Measurements from ENCODE around the gene FASN. TPM values are rescaled to one million over a fixed set of nuclear protein-coding genes. Genes with fewer than 3 reads are reported as not detected.
"Not testable (repeated sequence)": the region's sequence is repeated elsewhere in the genome, so short reads cannot be mapped to it uniquely, and the experiment has no call there.

The FASN gene
- total RNA-seq: 100 to 1,000 TPM; 239 to 259 TPM

DNA sequence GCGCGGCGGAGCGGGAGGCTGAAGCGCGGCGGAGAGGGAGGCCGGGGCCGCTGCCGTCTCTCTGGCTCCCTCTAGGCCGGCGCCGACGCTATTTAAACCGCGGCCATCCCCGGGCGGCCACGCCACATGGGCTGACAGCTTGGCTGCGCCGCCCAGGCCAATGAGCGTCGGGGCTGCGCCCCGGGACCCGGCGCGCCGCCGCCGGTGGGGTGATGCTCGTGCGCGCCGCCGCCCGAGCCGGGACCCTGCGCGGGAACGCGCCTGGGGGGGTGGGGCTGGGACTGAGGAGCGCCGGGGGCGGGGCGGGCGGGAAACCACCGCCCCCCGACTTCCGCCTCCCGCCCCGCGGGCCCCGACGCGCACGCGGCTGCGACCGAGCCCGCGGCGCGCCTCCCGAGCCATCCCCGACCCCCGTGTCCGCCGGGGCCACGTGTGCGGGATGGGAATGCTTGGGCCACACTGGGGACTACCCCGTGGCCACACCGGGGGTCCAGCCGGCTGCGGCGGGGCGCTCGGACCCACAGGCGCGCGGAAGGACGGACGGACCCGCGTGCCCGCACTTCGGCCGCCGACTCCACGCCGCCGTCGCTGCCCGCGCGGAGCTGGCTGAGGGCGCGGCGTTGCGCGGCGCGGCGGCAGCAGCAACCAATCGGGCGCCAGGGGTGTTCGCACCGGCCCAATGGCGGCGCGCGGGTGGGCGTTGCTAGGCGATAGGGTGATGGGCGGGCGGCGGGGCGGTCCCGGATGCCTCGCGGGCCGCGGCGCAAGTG is at the start of gene FASN:
Gene FASN, minus strand, starts transcription at position 68 of the 770 bp plus-strand sequence. CDS start 1,791 bp downstream, outside the sequence.
- H3K27me3 Mint-ChIP-seq: no peaks in the 10 kb centered on the region
- ChIA-PET CTCF (interaction anchor here (1.0 to 1.8 kb wide), 9 partner anchors 9 to 138 kb away, joined by 3 to 6 read pairs (median 3); partner anchors contain the start of genes CENPX, DCXR, LRRC45 and RAC3), POLR2A (interaction anchor here (0.6 to 1.8 kb wide), 6 partner anchors 11 to 223 kb away, joined by 3 to 11 read pairs (median 3); partner anchors contain the start of genes DCXR, GPS1 and RFNG)
- H3K4me1 Mint-ChIP-seq: peaks cover 14% of the 10 kb centered on the region
- no peaks in the 10 kb centered on the region for H3K9me3 Mint-ChIP-seq (ENCODE audit: low read depth)
- intact Hi-C loops (cut with DNase I, micrococcal nuclease): loop anchor here (1.0 to 2.0 kb wide), 30 partner anchors 28 to 803 kb away; partner anchors contain the start of genes ALYREF (in 1 of the 2), ANAPC11 (in 1 of the 2), ARHGDIA (in 1 of the 2) and ASPSCR1 (in 1 of the 2)
- peaks cover 14% of the 10 kb centered on the region for H3K36me3 Mint-ChIP-seq (ENCODE audit: low read depth)
- peak within 1 kb of the TSS; percentile 19 for H3K27ac Mint-ChIP-seq
- ATAC-seq: peak; percentile 86
- peak; percentile 97 for DNase-seq
- peak within 1 kb of the TSS; percentile 78 for H3K4me3 Mint-ChIP-seq

DNA sequence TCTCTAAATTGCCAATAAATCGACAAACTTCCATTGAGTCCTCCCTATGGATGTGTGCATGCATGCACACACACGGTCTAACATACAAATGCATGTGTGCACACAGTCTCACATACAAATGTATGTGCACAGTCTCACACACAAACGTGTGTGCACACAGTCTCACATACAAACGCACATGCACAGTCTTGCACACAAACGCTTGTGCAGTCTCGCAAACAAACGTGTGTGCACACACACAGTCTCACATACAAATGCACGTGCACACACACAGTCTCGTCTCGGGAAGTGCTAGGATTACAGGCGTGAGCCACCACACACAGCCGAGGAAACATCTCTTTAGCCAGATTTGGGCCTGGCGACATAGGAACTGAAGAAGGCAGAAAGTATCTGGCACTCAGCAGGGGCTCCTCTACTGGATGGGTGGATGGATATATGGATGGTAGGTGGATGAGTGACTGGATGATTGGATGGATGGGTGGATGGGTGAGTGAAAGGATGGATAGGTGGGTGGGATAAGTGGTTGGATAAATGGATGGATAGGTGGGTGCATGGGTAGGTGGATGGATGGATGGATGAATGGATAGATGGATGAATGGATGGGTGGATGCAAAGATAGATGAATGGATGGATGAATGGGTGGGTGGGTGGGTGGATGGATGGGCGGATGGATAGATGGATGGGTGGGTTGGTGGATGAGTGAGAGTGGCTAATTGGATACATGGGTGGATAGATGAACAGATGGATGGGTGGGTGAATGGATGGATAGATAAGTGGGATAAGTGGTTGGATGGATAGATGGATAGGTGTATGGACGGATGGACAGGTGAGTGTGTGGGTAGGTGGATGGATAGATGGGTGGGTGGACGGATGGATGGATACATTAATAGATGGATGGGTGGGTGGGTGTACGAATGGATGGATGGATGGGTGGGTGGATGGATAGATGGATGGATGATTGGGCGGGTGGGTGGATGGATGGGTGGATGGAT is 48.9 kb upstream of the FASN start:
- no peak overlapping the region for H3K4me3 Mint-ChIP-seq
- H3K27ac Mint-ChIP-seq: no peak overlapping the region
- ChIA-PET POLR2A (no interaction called here), CTCF (no interaction called here)
- no peaks in the 10 kb centered on the region for H3K27me3 Mint-ChIP-seq
- intact Hi-C loops (cut with DNase I, micrococcal nuclease): no loop called here
- H3K36me3 Mint-ChIP-seq (ENCODE audit: low read depth): peaks cover 6% of the 10 kb centered on the region
- H3K9me3 Mint-ChIP-seq (ENCODE audit: low read depth): no peaks in the 10 kb centered on the region
- ATAC-seq (no peak), DNase-seq (no peak)
- no peaks in the 10 kb centered on the region for H3K4me1 Mint-ChIP-seq

DNA sequence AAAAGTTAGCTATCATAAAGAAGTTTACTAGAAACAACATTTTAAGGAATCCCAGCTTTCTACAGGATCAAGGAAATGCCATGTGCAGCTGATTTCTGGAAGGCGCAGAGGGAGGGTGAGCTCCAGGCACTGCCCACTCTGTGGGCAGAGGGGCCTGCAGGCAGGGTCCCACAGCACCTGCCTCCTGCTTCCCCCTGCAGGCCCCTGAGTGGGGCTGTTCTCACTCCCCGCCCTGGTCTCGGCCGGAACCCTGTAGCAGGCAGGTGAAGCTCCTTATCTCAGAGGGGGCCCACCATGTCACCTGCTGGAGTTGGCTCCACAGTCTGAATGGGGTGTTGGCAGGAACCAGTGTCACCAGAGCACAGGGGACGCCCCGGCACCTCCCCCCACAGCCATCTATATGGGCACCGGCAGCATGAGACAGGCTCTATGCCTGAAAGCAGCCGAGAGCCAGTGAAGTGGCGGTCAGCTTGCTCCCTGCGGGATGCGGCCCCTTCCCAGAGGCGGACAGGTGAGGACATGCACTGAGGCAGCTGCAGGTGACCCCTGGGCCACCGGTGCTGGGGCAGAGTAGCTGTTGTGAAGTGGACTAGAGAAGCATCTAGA is 47.6 kb upstream of the FASN start:
- ATAC-seq: no peak
- Mint-ChIP-seq H3K27me3 (no peaks in the 10 kb centered on the region), H3K36me3 (ENCODE audit: low read depth) (peaks cover 6% of the 10 kb centered on the region), H3K4me1 (no peaks in the 10 kb centered on the region), H3K4me3 (no peak overlapping the region), H3K27ac (no peak overlapping the region), H3K9me3 (ENCODE audit: low read depth) (no peaks in the 10 kb centered on the region)
- ChIA-PET CTCF (interaction anchor here (0.6 to 2.0 kb wide), 2 partner anchors 8 to 108 kb away, joined by 3 to 10 read pairs; partner anchors contain the start of gene DCXR), POLR2A (no interaction called here)
- no peak for DNase-seq
- intact Hi-C loops (cut with DNase I, micrococcal nuclease): no loop called here

DNA sequence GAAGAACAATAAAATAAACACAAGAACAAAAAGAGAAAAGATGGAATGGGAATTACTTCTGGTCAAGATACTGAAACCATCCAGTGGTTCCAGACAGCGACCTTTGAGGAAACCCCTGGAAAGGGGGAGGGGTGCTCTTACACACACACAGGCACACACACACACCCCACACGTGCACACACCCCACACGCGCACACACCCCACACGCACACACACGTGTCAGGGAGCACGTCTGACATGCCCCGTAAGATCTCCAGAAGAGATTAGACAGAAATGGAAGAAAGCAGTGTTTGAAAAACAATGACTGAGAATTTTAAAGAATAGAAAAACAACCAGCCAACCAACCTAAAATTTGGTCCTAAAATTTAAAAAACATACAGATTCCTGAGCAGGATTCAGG is 45.3 kb upstream of the FASN start:
- ATAC-seq: no peak

GRCh38 chr17:82139961-82140360 is 41.9 kb upstream of the FASN start:
- H3K4me3 Mint-ChIP-seq; H3K27ac Mint-ChIP-seq; intact Hi-C loops (cut with DNase I, micrococcal nuclease); H3K36me3 Mint-ChIP-seq (ENCODE audit: low read depth); ATAC-seq; CTCF ChIA-PET; H3K9me3 Mint-ChIP-seq (ENCODE audit: low read depth); H3K4me1 Mint-ChIP-seq; DNase-seq; H3K27me3 Mint-ChIP-seq: not testable (repeated sequence)
- POLR2A ChIA-PET: interaction anchor here (0.6 kb wide), 1 partner anchor 694 kb away, joined by 4 read pairs; no protein-coding TSS in a partner anchor

More for the DNA sequence above, 45.3 kb upstream of the FASN start:
- Mint-ChIP-seq H3K4me1 (no peaks in the 10 kb centered on the region), H3K36me3 (ENCODE audit: low read depth) (peaks cover 6% of the 10 kb centered on the region), H3K27me3 (no peaks in the 10 kb centered on the region), H3K9me3 (ENCODE audit: low read depth) (no peaks in the 10 kb centered on the region), H3K27ac (peak overlapping the region; percentile 10), H3K4me3 (no peak overlapping the region)
- POLR2A ChIA-PET: no interaction called here
- intact Hi-C loops (cut with DNase I, micrococcal nuclease): no loop called here
- CTCF ChIA-PET: interaction anchor here (1.5 to 2.0 kb wide), 2 partner anchors 11 to 113 kb away, joined by 5 to 10 read pairs; no protein-coding TSS in a partner anchor
- DNase-seq: no peak

GRCh38 chr17:82138511-82138992 is 40.5 kb upstream of the FASN start:
- Mint-ChIP-seq H3K27ac (no peak overlapping the region), H3K9me3 (ENCODE audit: low read depth) (no peaks in the 10 kb centered on the region), H3K4me3 (no peak overlapping the region), H3K4me1 (no peaks in the 10 kb centered on the region), H3K27me3 (no peaks in the 10 kb centered on the region), H3K36me3 (ENCODE audit: low read depth) (no peaks in the 10 kb centered on the region)
- ChIA-PET CTCF (interaction anchor here (0.5 to 0.6 kb wide), 2 partner anchors 98 to 697 kb away, joined by 3 to 4 read pairs; no protein-coding TSS in a partner anchor), POLR2A (no interaction called here)
- ATAC-seq: no peak
- DNase-seq: no peak
- intact Hi-C loops (cut with DNase I, micrococcal nuclease): no loop called here

DNA sequence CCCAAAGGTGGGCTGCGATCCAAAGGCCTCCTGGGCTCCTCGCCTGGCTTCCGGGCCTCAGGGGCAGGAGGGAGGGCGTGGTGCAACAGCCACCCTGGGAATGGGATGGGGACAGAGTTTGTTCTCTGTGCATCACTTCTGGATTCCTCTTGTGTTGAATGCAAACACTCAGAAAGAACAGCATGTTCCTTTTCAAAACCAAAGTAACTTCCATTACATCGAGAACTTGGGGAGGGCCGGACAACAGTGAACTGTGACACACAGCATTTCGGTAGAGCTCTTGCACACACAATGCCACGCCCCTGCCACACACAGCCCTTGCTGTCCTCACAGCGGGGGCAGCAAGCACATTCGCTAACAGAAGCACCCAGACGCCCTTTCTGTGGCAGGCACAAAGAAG is 36.1 kb upstream of the FASN start:
- H3K36me3 Mint-ChIP-seq (ENCODE audit: low read depth): no peaks in the 10 kb centered on the region
- no peaks in the 10 kb centered on the region for H3K9me3 Mint-ChIP-seq (ENCODE audit: low read depth)
- intact Hi-C loops (cut with DNase I, micrococcal nuclease): no loop called here
- ATAC-seq (no peak), DNase-seq (no peak)
- H3K4me1 Mint-ChIP-seq: peaks cover 2% of the 10 kb centered on the region
- POLR2A ChIA-PET: no interaction called here
- CTCF ChIA-PET: no interaction called here
- no peak overlapping the region for H3K4me3 Mint-ChIP-seq
- no peaks in the 10 kb centered on the region for H3K27me3 Mint-ChIP-seq
- H3K27ac Mint-ChIP-seq: peak overlapping the region; percentile 20

DNA sequence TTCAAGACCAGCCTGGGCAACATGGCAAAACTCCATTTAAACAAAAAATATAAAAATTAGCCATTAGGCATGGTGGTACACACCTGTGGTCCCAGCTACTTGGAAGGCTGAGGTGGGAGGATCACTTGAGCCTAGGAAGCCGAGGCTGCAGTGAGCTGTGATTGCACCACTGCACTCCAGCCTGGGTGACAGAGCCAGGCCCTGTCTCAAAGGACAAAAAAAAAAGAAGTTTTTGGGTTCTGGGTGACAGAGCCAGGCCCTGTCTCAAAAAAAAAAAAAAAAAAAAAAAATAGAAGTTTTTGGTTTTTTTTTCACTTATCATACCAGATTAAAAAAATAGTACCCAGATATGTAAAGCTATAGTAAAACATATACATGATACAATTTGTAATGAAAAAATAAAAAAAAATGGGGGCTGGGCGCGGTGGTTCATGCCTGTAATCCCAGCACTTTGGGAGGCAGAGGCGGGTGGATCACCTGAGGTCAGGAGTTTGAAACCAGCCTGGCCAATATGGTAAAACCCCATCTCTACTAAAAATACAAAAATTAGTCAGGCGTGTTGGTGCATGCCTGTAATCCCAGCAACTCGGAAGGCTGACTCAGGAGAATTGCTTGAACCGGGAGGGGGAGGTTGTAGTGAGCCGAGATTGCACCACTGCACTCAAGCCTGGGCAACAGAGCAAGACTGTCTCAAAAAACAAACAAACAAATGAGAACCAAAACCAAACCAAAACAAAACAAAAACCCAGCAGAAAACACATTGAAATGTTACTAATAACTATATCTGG is 35.3 kb upstream of the FASN start:
- DNase-seq; POLR2A ChIA-PET; CTCF ChIA-PET; H3K4me1 Mint-ChIP-seq; H3K4me3 Mint-ChIP-seq; intact Hi-C loops (cut with DNase I, micrococcal nuclease); H3K36me3 Mint-ChIP-seq (ENCODE audit: low read depth); ATAC-seq; H3K27ac Mint-ChIP-seq; H3K27me3 Mint-ChIP-seq; H3K9me3 Mint-ChIP-seq (ENCODE audit: low read depth): not testable (repeated sequence)

DNA sequence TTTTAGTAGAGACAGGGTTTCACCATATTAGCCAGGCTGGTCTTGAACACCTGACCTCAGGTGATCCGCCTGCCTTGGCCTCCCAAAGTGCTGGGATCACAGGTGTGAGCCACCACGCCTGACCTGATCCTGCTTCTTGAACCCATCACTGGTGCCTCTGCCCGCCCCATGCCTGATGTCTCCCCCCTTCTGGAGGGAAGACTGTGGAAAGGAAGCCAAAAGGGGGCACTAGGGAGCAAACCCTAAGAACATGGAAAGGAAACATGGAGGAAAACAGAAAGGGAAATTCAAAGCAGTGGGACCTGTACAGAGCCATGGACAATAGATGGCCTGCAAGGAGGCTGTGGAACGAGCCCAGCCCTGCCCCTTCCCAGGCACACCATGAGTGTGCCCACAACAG is 31.1 kb upstream of the FASN start:
- no peaks in the 10 kb centered on the region for H3K27me3 Mint-ChIP-seq
- ChIA-PET CTCF (no interaction called here), POLR2A (no interaction called here)
- DNase-seq (no peak), ATAC-seq (no peak)
- intact Hi-C loops (cut with DNase I, micrococcal nuclease): loop anchor here in 1 of 2 experiments (10.0 kb wide), 1 partner anchor 166 kb away; no protein-coding TSS in a partner anchor
- no peak overlapping the region for H3K27ac Mint-ChIP-seq
- peaks cover 13% of the 10 kb centered on the region for H3K36me3 Mint-ChIP-seq (ENCODE audit: low read depth)
- H3K4me1 Mint-ChIP-seq: peaks cover 44% of the 10 kb centered on the region
- H3K9me3 Mint-ChIP-seq (ENCODE audit: low read depth): no peaks in the 10 kb centered on the region
- no peak overlapping the region for H3K4me3 Mint-ChIP-seq

GRCh38 chr17:82128287-82128686 is 30.3 kb upstream of the FASN start:
- ATAC-seq: no peak
- Mint-ChIP-seq H3K27me3 (no peaks in the 10 kb centered on the region), H3K27ac (no peak overlapping the region), H3K4me1 (peaks cover 50% of the 10 kb centered on the region), H3K9me3 (ENCODE audit: low read depth) (no peaks in the 10 kb centered on the region), H3K4me3 (no peak overlapping the region), H3K36me3 (ENCODE audit: low read depth) (peaks cover 17% of the 10 kb centered on the region)
- DNase-seq: no peak
- ChIA-PET POLR2A (interaction anchor here (0.6 kb wide), 1 partner anchor 8 kb away, joined by 12 read pairs; no protein-coding TSS in a partner anchor), CTCF (interaction anchor here (0.7 kb wide), 1 partner anchor 168 kb away, joined by 4 read pairs; no protein-coding TSS in a partner anchor)
- intact Hi-C loops (cut with DNase I, micrococcal nuclease): loop anchor here in 1 of 2 experiments (10.0 kb wide), 1 partner anchor 167 kb away; no protein-coding TSS in a partner anchor

All from activated CD4-positive, alpha-beta T cell treated with anti-CD3 and anti-CD28 coated beads for 36 hours (primary cell).